Measurements from ENCODE around the gene SAC3D1. TPM values are rescaled to one million over a fixed set of nuclear protein-coding genes. Genes with fewer than 3 reads are reported as not detected.

The SAC3D1 gene
- total RNA-seq, 1 donor from 2014 or later, result 49.0 TPM

GRCh38 chr11:65013888-65014725, 26.9 kb upstream of the SAC3D1 start, which contains the start of gene ARL2:
Gene ARL2, plus strand, starts transcription at chr11:65014160. Its CDS starts 48 bp downstream, at chr11:65014208.
- H3K4me3 ChIP-seq (ENCODE audit: low read depth, low read length), result peak within 1 kb of the TSS; percentile 94
- no peak for DNase-seq (ENCODE audit: low read depth)
- peak; percentile 74 for TF ChIP-seq CTCF (conservative IDR thresholded peaks at IDR 0.05; ENCODE audit: low read depth, low read length)

- no peak for DNase-seq (ENCODE audit: low read depth)
- peak overlapping the region; percentile 94 for H3K4me3 ChIP-seq (ENCODE audit: low read depth, low read length)
- TF ChIP-seq CTCF (conservative IDR thresholded peaks at IDR 0.05; ENCODE audit: low read depth, low read length), result no peak
These were observed 26.2 kb upstream of the SAC3D1 start for GRCh38 chr11:65014726-65015227.

- DNase-seq (ENCODE audit: low read depth), result no peak
- H3K4me3 ChIP-seq (ENCODE audit: low read depth, low read length), result no peak overlapping the region
- TF ChIP-seq CTCF (conservative IDR thresholded peaks at IDR 0.05; ENCODE audit: low read depth, low read length), result no peak
These were observed 24.3 kb upstream of the SAC3D1 start for GRCh38 chr11:65016705-65017104.

- no peak for DNase-seq (ENCODE audit: low read depth)
- H3K4me3 ChIP-seq (ENCODE audit: low read depth, low read length), result no peak overlapping the region
- TF ChIP-seq CTCF (conservative IDR thresholded peaks at IDR 0.05; ENCODE audit: low read depth, low read length), result no peak
These were observed 23.1 kb upstream of the SAC3D1 start for GRCh38 chr11:65017937-65018336.

GRCh38 chr11:65019824-65020223, 21.2 kb upstream of the SAC3D1 start:
- no peak overlapping the region for H3K4me3 ChIP-seq (ENCODE audit: low read depth, low read length)
- TF ChIP-seq CTCF (conservative IDR thresholded peaks at IDR 0.05; ENCODE audit: low read depth, low read length), result no peak
- DNase-seq (ENCODE audit: low read depth), result no peak

- no peak for TF ChIP-seq CTCF (conservative IDR thresholded peaks at IDR 0.05; ENCODE audit: low read depth, low read length)
- DNase-seq (ENCODE audit: low read depth), result no peak
- no peak overlapping the region for H3K4me3 ChIP-seq (ENCODE audit: low read depth, low read length)
These were observed 20.0 kb upstream of the SAC3D1 start for GRCh38 chr11:65021003-65021402.
